Activated CD4-positive, alpha-beta T cell treated with anti-CD3 and anti-CD28 coated beads for 48 hours (primary cell): ENCODE measurements around the gene TUBG2.
"Not testable (repeated sequence)": the region's sequence is repeated elsewhere in the genome, so short reads cannot be mapped to it uniquely, and the experiment has no call there.

Experiments
- DNase-seq: peaks from one replicate; pipeline ENCODE4 v3.0.0-alpha.2; 2020

The TUBG2 gene

GRCh38 chr17:42659079-42659931 lies at the start of gene TUBG2:
TSS of gene TUBG2 (plus strand) at chr17:42659284. CDS start at chr17:42659504, 220 bp downstream.
- DNase-seq: peak; percentile 82

- peak; percentile 27 for DNase-seq
These were observed 49.0 kb upstream of the TUBG2 start for GRCh38 chr17:42609814-42610801.

- no peak for DNase-seq
These were observed 47.1 kb upstream of the TUBG2 start for GRCh38 chr17:42612013-42612412.

GRCh38 chr17:42613699-42614295 lies 45.3 kb upstream of the TUBG2 start:
- DNase-seq: no peak

GRCh38 chr17:42617956-42618431 lies 41.1 kb upstream of the TUBG2 start:
- DNase-seq: no peak

- no peak for DNase-seq
These were observed 40.5 kb upstream of the TUBG2 start for GRCh38 chr17:42618442-42619150.

GRCh38 chr17:42621987-42622386 lies 37.1 kb upstream of the TUBG2 start:
- not testable (repeated sequence) for DNase-seq

GRCh38 chr17:42623271-42623670 lies 35.8 kb upstream of the TUBG2 start:
- no peak for DNase-seq

GRCh38 chr17:42623732-42624596 lies 35.1 kb upstream of the TUBG2 start:
- DNase-seq: no peak

GRCh38 chr17:42627032-42627764 lies 31.9 kb upstream of the TUBG2 start:
- DNase-seq: not testable (repeated sequence)

- no peak for DNase-seq
These were observed 29.6 kb upstream of the TUBG2 start for GRCh38 chr17:42629411-42630009.

- DNase-seq: no peak
These were observed 26.1 kb upstream of the TUBG2 start for GRCh38 chr17:42632949-42633444.

GRCh38 chr17:42639525-42640113 lies 19.5 kb upstream of the TUBG2 start:
- DNase-seq: no peak

- DNase-seq: no peak
These were observed 19.0 kb upstream of the TUBG2 start for GRCh38 chr17:42640121-42640520.

- no peak for DNase-seq
These were observed 16.7 kb upstream of the TUBG2 start for GRCh38 chr17:42642336-42642735.

GRCh38 chr17:42647778-42648177 lies 11.3 kb upstream of the TUBG2 start:
- DNase-seq: no peak

- DNase-seq: no peak
These were observed 7.7 kb upstream of the TUBG2 start for GRCh38 chr17:42651392-42651791.

- no peak for DNase-seq
These were observed 5.6 kb upstream of the TUBG2 start for GRCh38 chr17:42653179-42654124.
